Measurements from ENCODE around the gene IL21.
"Not testable (repeated sequence)": the region's sequence is repeated elsewhere in the genome, so short reads cannot be mapped to it uniquely, and the experiment has no call there.

IL21 gene

DNA sequence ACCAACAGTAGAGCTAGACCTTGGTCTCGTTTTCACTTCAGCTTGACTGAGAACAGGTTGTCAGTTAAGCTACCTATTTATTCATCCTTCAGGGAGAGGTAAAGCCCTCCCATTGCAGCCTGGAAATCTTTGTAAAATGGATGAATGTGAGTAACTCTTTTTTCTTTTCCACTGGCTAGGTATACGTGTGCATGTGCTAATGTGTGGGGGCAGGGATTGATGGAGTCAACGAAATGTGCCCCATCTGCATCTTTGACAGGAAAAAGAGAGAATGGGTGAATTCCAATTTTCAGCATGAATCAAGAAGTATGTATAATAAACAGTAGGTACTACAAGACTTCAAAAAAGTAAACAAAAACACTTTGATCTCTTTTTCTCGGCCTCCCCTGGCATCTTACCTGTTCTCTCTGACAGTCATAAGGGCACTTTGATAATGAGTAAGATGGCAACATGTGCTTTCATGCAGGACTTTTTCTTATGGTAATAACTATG, at the start of gene IL21:
Gene IL21 (minus strand): TSS at position 51 of the 492 bp plus-strand sequence. CDS start 55 bp downstream, outside the sequence.
- DNase-seq (ENCODE audit: low read depth in 3 of 3) = no peak

DNA sequence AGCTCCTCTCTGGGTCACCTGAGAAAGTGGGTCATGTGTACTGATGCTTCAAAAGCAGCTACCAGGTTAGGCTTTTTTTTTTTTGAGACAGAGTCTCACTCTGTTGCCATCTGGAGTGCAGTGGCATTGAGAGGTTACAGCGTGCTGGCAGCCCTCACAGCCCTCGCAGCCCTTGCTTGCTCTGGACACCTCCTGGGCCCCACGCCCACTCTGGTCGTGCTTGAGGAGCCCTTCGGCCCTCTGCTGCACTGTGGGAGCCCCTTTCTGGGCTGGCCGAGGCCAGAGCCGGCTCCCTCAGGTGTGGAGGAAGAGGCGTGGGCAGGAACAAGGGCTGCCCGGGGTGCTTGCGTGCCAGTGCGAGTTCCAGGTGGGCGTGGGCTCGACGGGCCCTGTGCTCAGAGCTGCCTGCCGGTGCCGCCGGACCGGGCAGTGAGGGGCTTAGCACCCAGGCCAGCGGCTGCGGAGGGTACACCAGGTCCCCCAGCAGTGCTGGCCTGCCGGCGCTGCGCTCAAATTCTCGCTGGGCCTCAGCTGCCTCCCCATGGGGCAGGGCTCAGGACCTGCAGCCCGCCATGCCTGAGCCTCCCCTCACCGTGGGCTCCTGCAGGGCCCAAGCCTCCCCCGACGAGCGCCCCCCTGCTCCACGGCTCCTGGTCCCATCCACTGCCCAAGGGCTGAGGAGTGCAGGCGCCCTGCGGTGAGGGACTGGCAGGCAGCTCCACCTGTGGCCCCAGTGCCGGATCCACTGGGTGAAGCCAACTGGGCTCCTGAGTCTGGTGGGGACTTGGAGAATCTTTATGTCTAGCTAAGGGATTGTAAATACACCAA, 49.3 kb upstream of the IL21 start:
- no peak for DNase-seq (ENCODE audit: low read depth in 3 of 3)

DNA sequence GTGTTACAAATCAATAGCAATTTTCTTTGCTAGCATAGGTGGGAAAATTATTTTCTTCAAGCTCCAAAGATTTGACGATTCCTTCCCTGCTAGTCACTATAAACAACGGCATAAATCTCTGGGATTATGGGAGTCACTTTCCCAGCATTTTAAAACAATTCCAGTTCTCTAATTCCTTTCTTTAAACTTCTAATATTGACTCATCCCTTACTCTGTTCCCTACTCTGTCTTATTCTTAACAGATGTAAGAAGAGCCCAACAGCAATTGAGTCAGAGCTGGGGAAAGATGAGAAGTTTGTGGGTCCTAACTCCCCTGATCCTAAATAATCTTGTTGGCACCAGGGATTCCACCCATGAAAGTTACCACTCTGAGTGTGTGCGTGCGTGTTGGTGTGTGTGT, 47.4 kb upstream of the IL21 start:
- DNase-seq (ENCODE audit: low read depth in 3 of 3) = no peak

DNA sequence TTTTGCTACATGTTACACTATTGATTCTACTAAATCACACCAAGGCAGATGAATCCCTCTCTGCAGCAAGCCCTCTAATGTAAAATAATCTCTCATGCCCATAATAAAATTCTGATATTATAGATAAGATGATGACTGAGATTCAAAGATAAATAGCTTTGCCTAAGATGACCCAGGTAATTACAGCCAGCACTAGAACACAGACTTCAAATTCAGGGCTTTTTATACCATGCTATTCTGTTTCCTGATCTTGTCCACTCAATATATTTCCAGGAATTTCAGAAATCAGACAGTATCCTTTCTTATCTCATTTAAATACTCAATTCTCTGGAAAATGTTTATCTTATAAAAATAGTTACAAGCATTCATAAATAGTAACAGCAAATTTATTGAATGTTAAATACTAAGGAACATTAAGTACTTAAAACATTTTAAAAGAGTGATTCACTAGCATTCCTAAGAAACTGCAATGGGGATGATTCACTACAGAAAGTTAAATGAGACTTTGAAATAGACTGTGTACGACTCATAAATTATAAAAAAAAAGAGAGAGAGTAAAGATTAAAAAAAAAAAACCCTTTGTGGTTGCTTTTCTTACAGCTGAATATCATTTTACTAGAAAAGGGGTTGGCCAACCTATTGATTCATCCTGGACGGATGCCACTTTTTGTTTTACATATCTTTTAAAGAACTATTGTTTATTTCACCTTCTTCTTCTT, 45.8 kb upstream of the IL21 start:
- DNase-seq (ENCODE audit: low read depth in 3 of 3) = no peak

DNA sequence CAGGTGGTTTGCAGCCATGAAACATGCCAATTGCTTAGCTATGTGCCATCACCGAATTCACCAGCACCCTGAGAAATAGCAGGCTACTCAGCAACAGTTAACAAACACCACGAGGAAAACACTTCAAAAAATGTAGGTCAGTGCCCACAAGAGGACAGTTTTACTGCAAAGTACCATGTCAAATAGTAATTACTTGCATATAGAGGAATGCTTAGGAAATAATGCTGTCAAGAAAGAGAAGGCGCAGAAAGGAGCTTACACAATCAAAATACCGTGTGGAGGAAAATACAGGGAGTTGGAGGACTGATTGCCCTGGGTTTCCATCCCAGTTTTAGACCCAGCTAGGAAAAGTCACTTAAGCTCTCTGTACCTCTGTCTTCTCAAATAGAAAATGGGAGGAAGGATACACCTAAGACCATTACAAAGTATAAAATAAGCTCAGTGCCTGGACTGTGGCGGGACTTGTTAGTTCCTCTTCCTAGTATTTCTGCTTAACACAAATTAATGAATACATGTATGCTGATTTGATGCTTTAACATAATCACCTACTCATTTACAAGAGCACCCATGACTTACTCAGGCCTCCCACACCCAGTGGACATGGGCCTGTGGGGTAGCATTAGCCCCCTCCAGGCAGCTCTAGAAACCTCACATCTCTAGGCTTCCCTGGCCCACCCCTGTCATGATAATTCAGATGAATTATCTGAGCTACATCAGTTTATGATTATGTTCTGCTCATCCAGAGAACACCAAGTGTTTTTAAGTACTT, 44.5 kb upstream of the IL21 start:
- DNase-seq (ENCODE audit: low read depth in 3 of 3) = no peak

DNA sequence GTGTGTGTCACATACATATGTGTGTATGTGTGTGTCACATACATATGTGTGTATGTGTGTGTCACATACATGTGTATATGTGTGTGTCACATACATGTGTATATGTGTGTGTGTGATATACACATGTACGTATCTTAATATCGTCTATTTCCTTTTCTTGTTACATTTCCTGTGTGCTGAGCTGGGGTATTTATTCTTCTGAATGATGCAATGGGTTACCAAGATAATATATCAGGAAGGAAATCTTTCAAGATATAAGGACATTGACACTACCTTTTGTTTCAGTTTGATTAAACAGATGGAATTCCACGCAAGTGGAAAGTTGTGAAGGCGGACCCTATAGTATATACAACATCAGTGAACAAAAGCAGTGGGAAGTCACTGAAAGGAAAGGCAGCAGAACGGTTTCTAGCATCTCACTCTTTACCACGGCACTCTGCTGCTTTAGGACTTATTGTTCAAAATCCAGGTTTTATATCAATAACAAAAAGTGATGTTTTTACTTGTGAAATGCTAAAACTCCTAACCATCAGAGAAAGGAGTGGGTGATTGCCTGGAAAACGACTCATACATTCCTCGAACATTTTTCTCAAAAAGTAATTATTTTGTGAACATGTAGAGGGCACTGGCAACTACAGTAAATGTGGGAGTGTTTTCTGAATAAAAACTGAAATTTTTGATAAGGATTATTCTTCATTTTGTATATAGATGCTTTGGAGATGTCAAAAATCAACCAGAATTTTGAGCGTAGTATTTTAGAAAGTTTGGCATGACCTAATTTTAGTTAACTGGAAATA, 43.1 kb upstream of the IL21 start:
- DNase-seq (ENCODE audit: low read depth in 3 of 3) = peak in 2 of 3 experiments; percentile 10 to 12

DNA sequence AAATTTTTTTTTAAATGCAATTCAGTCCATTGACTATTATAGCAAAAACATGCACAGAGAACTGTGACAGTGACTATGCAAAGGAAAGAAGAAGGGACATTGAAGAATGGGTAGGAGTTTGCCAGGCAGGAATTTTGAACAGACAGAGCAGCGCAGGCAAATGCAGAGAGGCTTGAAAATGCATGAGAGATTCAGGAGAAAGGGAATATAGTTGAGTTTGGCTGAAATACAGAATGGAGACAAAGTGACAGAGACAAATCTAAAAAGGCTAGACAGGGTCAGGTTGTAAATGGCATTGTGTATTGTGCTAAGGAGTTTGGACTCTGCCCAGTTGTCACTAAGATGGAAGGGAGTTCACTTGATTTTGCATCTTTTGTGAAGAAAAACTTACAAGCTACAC, 42.4 kb upstream of the IL21 start:
- DNase-seq (ENCODE audit: low read depth in 3 of 3) = no peak

DNA sequence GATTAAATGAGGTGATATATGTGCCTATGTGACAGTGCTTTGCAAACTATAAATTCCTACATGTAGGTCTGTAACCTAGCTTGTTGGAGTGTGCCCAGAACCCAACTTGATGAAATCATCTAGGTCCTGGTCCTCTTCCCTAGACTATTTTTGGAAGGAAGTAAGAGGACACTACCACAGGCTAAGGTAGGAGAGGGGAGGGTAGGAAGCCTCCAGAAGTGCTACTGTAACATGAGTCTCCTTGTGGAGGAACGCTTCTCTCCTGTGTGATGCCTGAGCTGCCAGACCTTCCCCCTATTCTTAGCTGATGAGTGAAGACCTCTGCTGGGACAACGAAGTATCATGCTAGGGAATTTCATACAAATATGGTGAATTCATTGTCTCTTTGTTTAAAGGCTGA, 41.8 kb upstream of the IL21 start:
- no peak for DNase-seq (ENCODE audit: low read depth in 3 of 3)

DNA sequence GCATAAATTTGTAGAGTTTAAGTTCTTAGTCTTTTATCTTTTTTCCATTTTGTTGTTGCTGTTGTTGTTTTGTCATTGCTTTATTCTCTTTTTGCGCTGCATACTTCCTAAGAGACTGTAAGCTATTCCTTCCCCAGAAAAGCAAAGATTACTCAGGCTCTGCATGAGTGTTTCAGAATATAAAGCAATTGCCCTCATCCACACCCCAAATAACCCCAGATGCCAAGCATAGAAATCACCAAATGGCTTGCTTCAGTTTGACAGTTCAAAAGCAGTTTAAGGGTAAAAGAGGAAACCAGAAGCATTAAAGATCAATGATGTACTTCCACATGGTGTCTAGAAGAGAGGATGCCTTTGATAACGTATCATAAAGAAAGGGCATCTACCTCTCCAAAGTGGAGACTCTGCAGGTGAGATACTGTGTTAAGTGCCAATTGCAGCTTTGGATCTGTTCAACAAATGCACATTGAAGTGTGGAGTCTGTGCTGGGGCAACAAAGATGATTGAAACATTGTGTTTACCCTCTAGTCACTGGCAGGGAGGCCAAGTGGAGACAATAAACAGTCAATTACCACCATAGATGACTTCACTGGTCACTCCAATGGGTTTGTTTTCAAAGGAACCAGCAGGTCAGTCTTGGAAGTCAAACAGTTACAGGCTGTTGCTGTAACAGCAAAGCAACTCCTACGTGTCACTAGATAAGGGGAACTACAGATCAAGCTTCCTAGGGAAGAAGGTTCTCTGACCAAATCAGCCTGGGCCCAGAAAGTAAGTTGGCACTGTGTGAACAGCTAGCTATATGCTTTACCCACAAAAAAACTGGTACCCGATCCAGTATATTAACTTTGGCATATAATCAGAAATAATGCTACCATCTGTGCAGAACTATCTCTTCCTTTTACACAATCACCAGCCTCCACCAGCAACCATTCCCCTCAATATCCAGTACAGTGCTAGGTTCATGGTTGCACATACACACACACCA, 40.6 kb upstream of the IL21 start:
- DNase-seq (ENCODE audit: low read depth in 3 of 3) = no peak

DNA sequence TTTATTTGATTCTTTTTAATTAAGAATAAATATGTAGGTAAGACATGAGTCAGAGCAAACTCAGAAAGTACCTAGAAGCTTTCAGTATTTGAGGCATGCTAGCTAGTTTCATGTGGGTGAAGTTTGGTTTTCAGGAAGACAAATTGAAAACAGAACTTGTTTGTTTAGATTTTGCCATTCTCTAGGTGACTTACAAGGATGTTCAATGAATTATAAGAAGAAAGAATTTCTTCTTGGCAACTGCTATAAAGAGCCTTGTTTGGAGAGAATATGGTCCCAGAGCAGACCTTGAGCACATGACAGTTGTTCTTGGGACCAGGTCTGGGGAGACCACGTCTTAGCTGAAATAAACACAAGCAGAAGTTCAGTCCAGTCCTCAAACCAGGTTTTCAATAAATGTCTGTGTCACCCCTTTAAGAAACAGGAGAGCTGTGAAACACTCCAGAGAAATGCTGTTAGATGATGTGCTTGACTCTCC, 38.0 kb upstream of the IL21 start:
- no peak for DNase-seq (ENCODE audit: low read depth in 3 of 3)

DNA sequence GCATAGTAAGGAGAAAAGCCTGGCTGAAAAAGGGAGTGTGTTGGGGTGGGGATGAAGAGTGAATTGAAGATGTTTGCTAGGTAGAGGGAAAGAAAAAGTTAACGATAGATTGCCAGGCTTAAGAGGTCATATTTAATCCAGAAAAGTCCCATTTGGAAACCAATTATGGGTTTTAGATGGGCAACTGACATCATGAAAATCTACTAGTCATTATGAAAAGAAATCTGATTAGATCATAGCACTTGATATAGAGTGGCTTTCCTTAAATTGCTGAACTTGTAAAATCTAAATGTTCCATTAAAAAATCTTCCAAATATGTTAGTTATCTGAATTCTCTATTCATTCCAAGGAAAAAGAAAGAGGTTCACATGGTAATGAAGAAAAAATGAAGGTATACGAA, 37.5 kb upstream of the IL21 start:
- no peak for DNase-seq (ENCODE audit: low read depth in 3 of 3)

DNA sequence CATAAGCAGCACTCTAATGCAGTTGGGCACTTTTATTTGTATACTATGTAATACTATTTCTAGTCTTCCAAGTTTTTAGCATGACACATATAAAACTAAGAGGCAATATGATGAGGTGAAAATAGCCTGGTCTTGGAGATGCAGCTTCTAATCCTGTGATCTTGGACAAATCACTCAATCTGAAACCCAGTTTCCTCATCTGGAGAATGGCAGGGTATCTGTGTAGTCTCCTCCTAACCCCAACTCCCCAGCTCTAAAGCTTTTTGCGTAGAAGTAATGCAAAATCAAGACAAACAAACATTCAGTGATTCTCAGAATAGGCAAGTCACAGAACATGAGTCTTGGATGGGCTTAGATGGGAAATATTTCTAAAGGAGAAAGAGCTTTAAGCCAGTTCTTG, 36.7 kb upstream of the IL21 start:
- DNase-seq (ENCODE audit: low read depth in 3 of 3) = no peak

DNA sequence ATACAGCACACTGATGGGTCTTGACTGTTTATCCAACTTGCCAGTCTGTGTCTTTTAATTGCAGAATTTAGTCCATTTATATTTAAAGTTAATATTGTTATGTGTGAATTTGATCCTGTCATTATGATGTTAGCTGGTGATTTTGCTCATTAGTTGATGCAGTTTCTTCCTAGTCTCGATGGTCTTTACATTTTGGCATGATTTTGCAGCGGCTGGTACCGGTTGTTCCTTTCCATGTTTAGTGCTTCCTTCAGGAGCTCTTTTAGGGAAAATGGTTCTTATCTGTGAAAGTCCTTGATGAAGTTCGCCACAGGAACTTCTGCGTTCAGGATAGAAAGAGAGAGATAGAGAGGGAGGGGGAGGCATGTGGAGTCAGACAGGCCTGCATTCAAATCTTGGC, 35.7 kb upstream of the IL21 start:
- not testable (repeated sequence) for DNase-seq (ENCODE audit: low read depth in 3 of 3)

DNA sequence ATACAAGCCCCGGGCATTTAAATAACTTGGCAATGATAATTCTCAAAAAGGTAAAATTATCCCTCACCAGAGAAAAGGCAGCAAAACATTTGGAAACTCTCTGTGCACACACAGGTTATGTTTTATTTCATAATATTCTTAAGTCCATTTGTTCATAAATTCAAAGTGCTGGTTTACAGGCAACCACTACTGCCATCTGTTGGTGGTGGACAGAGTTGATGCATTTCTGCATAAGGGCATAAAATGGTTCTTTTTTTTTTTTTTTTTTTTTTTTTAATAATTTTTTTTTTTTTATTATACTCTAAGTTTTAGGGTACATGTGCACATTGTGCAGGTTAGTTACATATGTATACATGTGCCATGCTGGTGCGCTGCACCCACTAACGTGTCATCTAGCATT, 31.5 kb upstream of the IL21 start:
- DNase-seq (ENCODE audit: low read depth in 3 of 3) = peak; percentile 39 to 50 (median 41)

DNA sequence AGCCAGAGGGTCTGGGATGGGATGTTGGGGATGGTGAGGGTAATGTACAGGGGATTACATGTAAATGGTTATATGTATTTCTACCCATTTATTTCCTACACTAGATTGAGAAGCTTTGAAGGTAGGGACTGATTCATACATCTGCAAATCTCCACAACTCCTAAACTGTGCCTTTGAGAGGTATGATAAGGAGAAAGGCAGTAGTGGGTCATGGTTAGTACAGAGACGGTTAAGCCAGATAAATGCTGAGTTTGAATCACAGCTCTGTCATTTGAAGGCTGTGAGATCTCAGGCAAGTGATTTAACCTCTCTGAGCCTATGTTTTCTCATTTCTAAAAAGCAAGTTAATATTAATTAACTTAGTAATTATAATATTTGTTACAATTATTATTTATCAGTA, 29.3 kb upstream of the IL21 start:
- DNase-seq (ENCODE audit: low read depth in 3 of 3) = no peak

DNA sequence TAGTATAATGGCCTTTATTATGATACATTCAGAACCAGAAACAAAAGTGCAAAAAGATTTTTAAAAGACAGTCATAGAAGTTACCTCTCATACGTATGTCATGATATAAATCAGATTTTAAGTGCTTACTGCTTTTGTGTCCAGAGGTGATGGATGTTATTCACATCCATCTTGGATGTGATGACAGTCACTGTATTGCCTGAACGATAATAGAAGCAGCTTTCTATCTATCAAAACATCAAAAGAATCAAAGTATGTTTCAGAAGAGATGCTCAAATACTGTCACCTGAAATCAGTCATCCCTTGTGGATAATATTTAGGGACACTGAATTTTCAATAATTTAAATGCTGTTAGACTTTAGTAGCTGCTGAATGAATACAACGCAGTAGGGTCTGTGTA, 26.8 kb upstream of the IL21 start:
- no peak for DNase-seq (ENCODE audit: low read depth in 3 of 3)

DNA sequence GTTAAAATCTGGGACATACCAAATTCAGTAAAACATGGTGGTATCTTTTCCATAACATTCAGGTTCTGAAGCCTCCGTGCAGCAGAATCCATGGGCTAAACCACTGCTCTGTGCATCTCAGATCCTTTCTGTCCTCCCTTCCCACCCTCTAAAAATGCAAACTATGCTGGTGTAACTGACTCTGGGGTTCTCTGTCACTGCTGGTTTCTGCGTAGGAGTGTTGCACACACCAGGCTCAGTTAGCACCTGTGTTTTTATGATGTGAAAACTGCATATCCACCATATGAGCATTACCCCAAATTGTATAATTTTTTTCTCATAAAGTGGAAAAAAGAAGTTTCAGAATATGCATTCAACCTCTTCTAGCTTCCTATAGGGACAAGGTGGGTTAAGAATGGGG, 22.4 kb upstream of the IL21 start:
- DNase-seq (ENCODE audit: low read depth in 3 of 3) = no peak

DNA sequence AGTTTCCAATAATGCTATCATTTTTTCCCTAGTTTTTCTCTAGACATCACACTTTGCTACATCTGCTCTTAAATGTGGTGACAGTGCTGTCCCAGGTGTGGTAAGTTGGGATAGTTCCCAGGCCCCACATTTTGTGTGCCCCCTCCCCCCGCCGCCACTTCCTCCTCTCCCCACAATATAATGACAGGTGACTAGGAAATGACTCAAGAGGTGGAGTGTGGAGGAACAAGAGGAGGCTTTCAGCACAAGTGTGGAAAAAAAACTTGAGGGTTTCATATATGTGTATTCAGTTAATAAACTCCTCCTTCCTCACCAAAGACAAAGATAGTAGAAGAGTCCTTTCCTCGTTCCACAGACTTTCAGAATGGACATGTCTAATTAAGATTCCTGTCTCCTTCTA, 18.3 kb upstream of the IL21 start:
- peak in 1 of 3 experiments; percentile 31 for DNase-seq (ENCODE audit: low read depth in 3 of 3)

DNA sequence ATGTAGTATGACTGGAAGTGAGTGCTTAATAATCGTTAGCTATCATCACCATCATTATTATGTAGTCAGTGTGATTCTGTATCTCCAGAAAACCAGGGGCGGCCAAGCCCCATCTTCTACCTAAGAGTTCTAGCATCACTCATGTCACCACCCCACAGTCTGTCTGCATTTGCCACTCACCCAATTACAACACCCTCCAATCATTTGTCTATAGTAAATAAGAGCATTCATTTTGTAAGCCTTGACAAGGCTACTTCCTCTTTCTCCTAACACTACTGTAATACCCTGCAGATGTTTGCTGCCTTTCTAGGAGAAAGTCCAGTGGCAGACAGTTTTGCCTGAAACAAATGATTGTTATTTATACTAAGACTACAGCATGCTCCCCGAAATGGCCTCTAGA, 15.8 kb upstream of the IL21 start:
- DNase-seq (ENCODE audit: low read depth in 3 of 3) = no peak

DNA sequence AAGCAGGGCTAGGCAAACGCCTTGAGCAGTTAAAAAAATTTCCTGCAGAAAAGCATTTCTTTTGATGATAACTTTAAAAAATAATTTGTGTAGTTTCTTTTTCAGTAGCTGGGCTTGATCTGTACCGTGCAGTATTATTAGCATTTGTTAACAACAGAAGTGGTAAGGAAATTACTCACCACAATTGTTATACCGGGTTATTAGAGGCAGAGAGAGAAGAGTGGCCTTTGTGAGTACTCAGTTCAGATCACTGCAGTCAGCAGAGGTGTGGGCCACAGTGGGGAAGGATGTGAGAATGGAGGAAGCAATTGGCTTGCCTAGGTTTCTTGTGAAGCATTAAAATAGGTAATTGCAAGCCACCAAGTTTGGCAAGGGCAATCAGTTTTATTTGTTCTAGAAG, 14.3 kb upstream of the IL21 start:
- DNase-seq (ENCODE audit: low read depth in 3 of 3) = no peak

Measured in stimulated activated CD4-positive, alpha-beta T cell treated with anti-CD3 and anti-CD28 coated beads, TNF-alpha, amount 100 ng/mL, for 24 hours (primary cell).